ENCODE measurements around the gene WBP4.
A peak's percentile ranks its signal among the peaks of the same experiment; 100 is the strongest.

The WBP4 gene
- total RNA-seq: 7.9 to 13.2 (median 12.8) reads per million in 3 donors

GRCh38 chr13:41061075-41061913, at the start of gene WBP4:
Gene WBP4, plus strand, starts transcription at chr13:41061509. Its CDS starts 165 bp downstream, at chr13:41061674.
- DNase-seq: peak; percentile 68 to 78 (median 78)
- Histone ChIP-seq H3K27me3 (replicated peaks; ENCODE audit: control insufficient read depth, insufficient read depth, low read length, poor library complexity, severe bottlenecking) (no peaks in the 10 kb centered on the region), H3K4me3 (ENCODE audit: insufficient read depth, low read depth, low read length, poor library complexity, severe bottlenecking) (peak within 1 kb of the TSS; percentile 88), H3K27ac (ENCODE audit: insufficient read depth, low read length, poor library complexity, severe bottlenecking) (peak within 1 kb of the TSS; percentile 82), H3K36me3 (ENCODE audit: control insufficient read depth, insufficient read depth, low read length) (peaks cover 12% of the 10 kb centered on the region), H3K9me3 (ENCODE audit: control insufficient read depth, low read length) (no peaks in the 10 kb centered on the region), H3K4me1 (ENCODE audit: control insufficient read depth, insufficient read depth, low read length, poor library complexity, severe bottlenecking) (no peaks in the 10 kb centered on the region)

GRCh38 chr13:41012536-41012935, 48.8 kb upstream of the WBP4 start:
- H3K4me1 ChIP-seq (ENCODE audit: control insufficient read depth, insufficient read depth, low read length, poor library complexity, severe bottlenecking): peaks cover 25% of the 10 kb centered on the region
- H3K36me3 ChIP-seq (ENCODE audit: control insufficient read depth, insufficient read depth, low read length): peaks cover 10% of the 10 kb centered on the region
- H3K27ac ChIP-seq (ENCODE audit: insufficient read depth, low read length, poor library complexity, severe bottlenecking): no peak overlapping the region

GRCh38 chr13:41013835-41014234, 47.5 kb upstream of the WBP4 start:
- Histone ChIP-seq H3K4me3 (ENCODE audit: insufficient read depth, low read depth, low read length, poor library complexity, severe bottlenecking) (no peak overlapping the region), H3K36me3 (ENCODE audit: control insufficient read depth, insufficient read depth, low read length) (peaks cover 10% of the 10 kb centered on the region), H3K27ac (ENCODE audit: insufficient read depth, low read length, poor library complexity, severe bottlenecking) (no peak overlapping the region), H3K4me1 (ENCODE audit: control insufficient read depth, insufficient read depth, low read length, poor library complexity, severe bottlenecking) (peaks cover 18% of the 10 kb centered on the region), H3K9me3 (ENCODE audit: control insufficient read depth, low read length) (no peaks in the 10 kb centered on the region), H3K27me3 (replicated peaks; ENCODE audit: control insufficient read depth, insufficient read depth, low read length, poor library complexity, severe bottlenecking) (no peaks in the 10 kb centered on the region)
- no peak for DNase-seq

More at GRCh38 chr13:41012536-41012935, 48.8 kb upstream of the WBP4 start:
- no peak for DNase-seq
- H3K4me3 ChIP-seq (ENCODE audit: insufficient read depth, low read depth, low read length, poor library complexity, severe bottlenecking): no peak overlapping the region
- no peaks in the 10 kb centered on the region for H3K9me3 ChIP-seq (ENCODE audit: control insufficient read depth, low read length)
- H3K27me3 ChIP-seq (replicated peaks; ENCODE audit: control insufficient read depth, insufficient read depth, low read length, poor library complexity, severe bottlenecking): no peaks in the 10 kb centered on the region

- H3K27ac ChIP-seq (ENCODE audit: insufficient read depth, low read length, poor library complexity, severe bottlenecking): peak overlapping the region; percentile 54
- H3K9me3 ChIP-seq (ENCODE audit: control insufficient read depth, low read length): no peaks in the 10 kb centered on the region
- H3K4me3 ChIP-seq (ENCODE audit: insufficient read depth, low read depth, low read length, poor library complexity, severe bottlenecking): peak overlapping the region; percentile 43
- H3K27me3 ChIP-seq (replicated peaks; ENCODE audit: control insufficient read depth, insufficient read depth, low read length, poor library complexity, severe bottlenecking): no peaks in the 10 kb centered on the region
- DNase-seq: no peak
- peaks cover 28% of the 10 kb centered on the region for H3K4me1 ChIP-seq (ENCODE audit: control insufficient read depth, insufficient read depth, low read length, poor library complexity, severe bottlenecking)
- peaks cover 10% of the 10 kb centered on the region for H3K36me3 ChIP-seq (ENCODE audit: control insufficient read depth, insufficient read depth, low read length)
Measured at GRCh38 chr13:41015920-41016319, 45.4 kb upstream of the WBP4 start.

- H3K4me3 ChIP-seq (ENCODE audit: insufficient read depth, low read depth, low read length, poor library complexity, severe bottlenecking): peak overlapping the region; percentile 58
- peaks cover 27% of the 10 kb centered on the region for H3K4me1 ChIP-seq (ENCODE audit: control insufficient read depth, insufficient read depth, low read length, poor library complexity, severe bottlenecking)
- H3K9me3 ChIP-seq (ENCODE audit: control insufficient read depth, low read length): no peaks in the 10 kb centered on the region
- peak overlapping the region; percentile 92 for H3K27ac ChIP-seq (ENCODE audit: insufficient read depth, low read length, poor library complexity, severe bottlenecking)
- H3K36me3 ChIP-seq (ENCODE audit: control insufficient read depth, insufficient read depth, low read length): no peaks in the 10 kb centered on the region
- H3K27me3 ChIP-seq (replicated peaks; ENCODE audit: control insufficient read depth, insufficient read depth, low read length, poor library complexity, severe bottlenecking): no peaks in the 10 kb centered on the region
- DNase-seq: peak; percentile 4 to 28 (median 11)
Measured at GRCh38 chr13:41017159-41017558, 44.1 kb upstream of the WBP4 start.

GRCh38 chr13:41017817-41018601, 43.3 kb upstream of the WBP4 start:
- H3K36me3 ChIP-seq (ENCODE audit: control insufficient read depth, insufficient read depth, low read length): no peaks in the 10 kb centered on the region
- peaks cover 21% of the 10 kb centered on the region for H3K4me1 ChIP-seq (ENCODE audit: control insufficient read depth, insufficient read depth, low read length, poor library complexity, severe bottlenecking)
- DNase-seq: no peak
- no peaks in the 10 kb centered on the region for H3K27me3 ChIP-seq (replicated peaks; ENCODE audit: control insufficient read depth, insufficient read depth, low read length, poor library complexity, severe bottlenecking)
- peak overlapping the region; percentile 92 for H3K27ac ChIP-seq (ENCODE audit: insufficient read depth, low read length, poor library complexity, severe bottlenecking)
- H3K4me3 ChIP-seq (ENCODE audit: insufficient read depth, low read depth, low read length, poor library complexity, severe bottlenecking): peak overlapping the region; percentile 58
- H3K9me3 ChIP-seq (ENCODE audit: control insufficient read depth, low read length): no peaks in the 10 kb centered on the region

GRCh38 chr13:41018602-41018948, 42.7 kb upstream of the WBP4 start:
- H3K36me3 ChIP-seq (ENCODE audit: control insufficient read depth, insufficient read depth, low read length): no peaks in the 10 kb centered on the region
- H3K9me3 ChIP-seq (ENCODE audit: control insufficient read depth, low read length): no peaks in the 10 kb centered on the region
- peak overlapping the region; percentile 58 for H3K4me3 ChIP-seq (ENCODE audit: insufficient read depth, low read depth, low read length, poor library complexity, severe bottlenecking)
- H3K4me1 ChIP-seq (ENCODE audit: control insufficient read depth, insufficient read depth, low read length, poor library complexity, severe bottlenecking): peaks cover 17% of the 10 kb centered on the region
- H3K27me3 ChIP-seq (replicated peaks; ENCODE audit: control insufficient read depth, insufficient read depth, low read length, poor library complexity, severe bottlenecking): no peaks in the 10 kb centered on the region
- peak overlapping the region; percentile 92 for H3K27ac ChIP-seq (ENCODE audit: insufficient read depth, low read length, poor library complexity, severe bottlenecking)
- DNase-seq: no peak

GRCh38 chr13:41019011-41019487, 42.3 kb upstream of the WBP4 start, which contains the start of gene ELF1:
Gene ELF1, minus strand, starts transcription at chr13:41019316. Its CDS starts 37,262 bp downstream, at chr13:40982054.
- Histone ChIP-seq H3K4me1 (ENCODE audit: control insufficient read depth, insufficient read depth, low read length, poor library complexity, severe bottlenecking) (peaks cover 17% of the 10 kb centered on the region), H3K9me3 (ENCODE audit: control insufficient read depth, low read length) (no peaks in the 10 kb centered on the region), H3K27me3 (replicated peaks; ENCODE audit: control insufficient read depth, insufficient read depth, low read length, poor library complexity, severe bottlenecking) (no peaks in the 10 kb centered on the region), H3K36me3 (ENCODE audit: control insufficient read depth, insufficient read depth, low read length) (no peaks in the 10 kb centered on the region), H3K27ac (ENCODE audit: insufficient read depth, low read length, poor library complexity, severe bottlenecking) (peak within 1 kb of the TSS; percentile 92), H3K4me3 (ENCODE audit: insufficient read depth, low read depth, low read length, poor library complexity, severe bottlenecking) (peak within 1 kb of the TSS; percentile 58)
- DNase-seq: peak; percentile 47 to 50 (median 48)

- H3K4me1 ChIP-seq (ENCODE audit: control insufficient read depth, insufficient read depth, low read length, poor library complexity, severe bottlenecking): peaks cover 10% of the 10 kb centered on the region
- no peaks in the 10 kb centered on the region for H3K27me3 ChIP-seq (replicated peaks; ENCODE audit: control insufficient read depth, insufficient read depth, low read length, poor library complexity, severe bottlenecking)
- no peak overlapping the region for H3K4me3 ChIP-seq (ENCODE audit: insufficient read depth, low read depth, low read length, poor library complexity, severe bottlenecking)
- no peaks in the 10 kb centered on the region for H3K9me3 ChIP-seq (ENCODE audit: control insufficient read depth, low read length)
- peak overlapping the region; percentile 92 for H3K27ac ChIP-seq (ENCODE audit: insufficient read depth, low read length, poor library complexity, severe bottlenecking)
- no peaks in the 10 kb centered on the region for H3K36me3 ChIP-seq (ENCODE audit: control insufficient read depth, insufficient read depth, low read length)
- DNase-seq: no peak
Measured at GRCh38 chr13:41019578-41020347, 41.5 kb upstream of the WBP4 start.
